GM23338 (cell line): ENCODE results near the gene UBQLN4. TPM values are rescaled to one million over a fixed set of nuclear protein-coding genes. Genes with fewer than 3 reads are reported as not detected.

Source experiments
- ATAC-seq: fragments of 200-7000 bp; cut with Tn5 transposase; 3 replicates; pipeline ENCODE4 v1.9.1; 2020
- DNase-seq: peaks from one replicate; pipeline ENCODE4 v3.0.0-alpha.2; 2015; ENCODE audit warnings: low spot score
- H2AFZ ChIP-seq: fragments of 200-600 bp; sonication (generic); 2 replicates; pipeline ENCODE4 v1.8.0; 2016; ENCODE audit warnings: antibody characterized with exemption, mild to moderate bottlenecking, moderate library complexity
- H3F3A ChIP-seq: fragments of 200-600 bp; sonication (generic); replicated peaks from 2 replicates; pipeline ENCODE4 v1.8.0; 2017; ENCODE audit warnings: antibody characterized with exemption, mixed run types, low read depth
- H3K27ac ChIP-seq: fragments of 200-600 bp; sonication (generic); 2 replicates; pipeline ENCODE4 v1.6.1; 2016; ENCODE audit warnings: low read depth
- H3K27me3 ChIP-seq: fragments of 200-600 bp; sonication (generic); 2 replicates; pipeline ENCODE4 v1.8.0; 2016; ENCODE audit warnings: mild to moderate bottlenecking, mixed run types, moderate library complexity; ENCODE audit not compliant: insufficient read depth
- H3K36me3 ChIP-seq: fragments of 200-600 bp; sonication (generic); 2 replicates; pipeline ENCODE4 v1.8.0; 2016; ENCODE audit warnings: mild to moderate bottlenecking; ENCODE audit not compliant: insufficient read depth
- H3K4me1 ChIP-seq: fragments of 200-600 bp; sonication (generic); 2 replicates; pipeline ENCODE4 v1.8.0; 2016; ENCODE audit warnings: mild to moderate bottlenecking, moderate library complexity; ENCODE audit not compliant: insufficient read depth
- H3K4me2 ChIP-seq: fragments of 200-600 bp; sonication (generic); 2 replicates; pipeline ENCODE4 v1.7.1; 2017; ENCODE audit warnings: mixed run types
- H3K4me3 ChIP-seq: fragments of 200-600 bp; sonication (generic); 2 replicates; pipeline ENCODE4 v1.6.1; 2016; ENCODE audit warnings: mixed run types
- H3K79me2 ChIP-seq: fragments of 200-600 bp; sonication (generic); replicated peaks from 2 replicates; pipeline ENCODE4 v1.8.0; 2017; ENCODE audit warnings: mild to moderate bottlenecking; ENCODE audit not compliant: insufficient read depth
- H3K9me2 ChIP-seq: fragments of 200-600 bp; sonication (generic); 2 replicates; pipeline ENCODE4 v1.8.0; 2017; ENCODE audit not compliant: insufficient read depth
- H4K20me1 ChIP-seq: fragments of 200-600 bp; sonication (generic); replicated peaks from 2 replicates; pipeline ENCODE4 v1.8.0; 2017; ENCODE audit warnings: mild to moderate bottlenecking; ENCODE audit not compliant: insufficient read depth
- H3K27ac Mint-ChIP-seq: 2 replicates; pipeline ENCODE4 v1.8.0; 2020; ENCODE audit warnings: inconsistent platforms, mild to moderate bottlenecking, moderate library complexity, mixed read lengths
- H3K27me3 Mint-ChIP-seq: 3 replicates; pipeline ENCODE4 v1.8.0; 2022; ENCODE audit warnings: low read depth, mild to moderate bottlenecking, moderate library complexity, mixed read lengths, inconsistent platforms; ENCODE audit not compliant: insufficient read depth, poor library complexity
- H3K36me3 Mint-ChIP-seq: 3 replicates; pipeline ENCODE4 v1.8.0; 2021; ENCODE audit warnings: low read depth, mild to moderate bottlenecking, inconsistent platforms, moderate library complexity, mixed read lengths
- H3K4me1 Mint-ChIP-seq: 3 replicates; pipeline ENCODE4 v1.8.0; 2020; ENCODE audit warnings: mild to moderate bottlenecking, inconsistent platforms, mixed read lengths
- H3K4me3 Mint-ChIP-seq: 3 replicates; pipeline ENCODE4 v1.8.0; 2021; ENCODE audit warnings: moderate library complexity, mild to moderate bottlenecking, inconsistent platforms, mixed read lengths
- H3K9me3 Mint-ChIP-seq: 3 replicates; pipeline ENCODE4 v1.8.0; 2020; ENCODE audit warnings: moderate library complexity, mild to moderate bottlenecking, inconsistent platforms, mixed read lengths
- EZH2 ChIP-seq: fragments of 200-600 bp; sonication (generic); IDR thresholded peaks from one replicate; pipeline ENCODE4 v1.8.0; 2017; ENCODE audit warnings: antibody characterized with exemption, mild to moderate bottlenecking, low read depth; ENCODE audit not compliant: unreplicated experiment
- EZH2phosphoT487 ChIP-seq: fragments of 200-600 bp; sonication (generic); IDR thresholded peaks from one replicate; pipeline ENCODE4 v1.8.1; 2018; ENCODE audit warnings: antibody characterized with exemption; ENCODE audit not compliant: unreplicated experiment
- JUNB ChIP-seq: IDR thresholded peaks from one replicate; pipeline ENCODE4 v1.6.1; 2016; ENCODE audit warnings: antibody characterized with exemption; ENCODE audit not compliant: unreplicated experiment
- NANOG ChIP-seq: IDR thresholded peaks from 2 replicates; pipeline ENCODE4 v1.6.1; 2016; ENCODE audit warnings: antibody characterized with exemption, borderline replicate concordance
- POLR2AphosphoS5 ChIP-seq: IDR thresholded peaks from 2 replicates; pipeline ENCODE4 v1.6.1; 2016; ENCODE audit warnings: antibody characterized with exemption, low read depth
- STAT1 ChIP-seq: IDR thresholded peaks from one replicate; pipeline ENCODE4 v1.6.1; 2016; ENCODE audit warnings: antibody characterized with exemption; ENCODE audit not compliant: unreplicated experiment
- ZNF114 ChIP-seq: fragments of 250-450 bp; sonication (Bioruptor Pico); IDR thresholded peaks from 2 replicates; pipeline ENCODE4 v1.5.0; 2020; ENCODE audit warnings: mild to moderate bottlenecking, moderate library complexity
- ZNF331 ChIP-seq: fragments of 250-450 bp; sonication (Bioruptor Pico); IDR thresholded peaks from 2 replicates; pipeline ENCODE4 v1.5.0; 2020; ENCODE audit warnings: low read depth, mild to moderate bottlenecking, moderate library complexity
- polyA plus RNA-seq: library from polyadenylated mRNA; unstranded; fragments of >200 nt; fragmentation: Nextera tagmentation; extraction: Ambion mirVana; gene quantifications from 2 replicates; pipeline ENCODE4 v1.2.1, GENCODE V29; 2016
- total RNA-seq: library from RNA; depleted of rRNA; stranded (reverse); fragments of >200 nt; shearing (Covaris generic); gene quantifications from 2 replicates; pipeline ENCODE4 v1.2.3, GENCODE V29; 2014
- TF ChIP-seq, protein P1 (sequence below): IDR thresholded peaks from 2 replicates; pipeline ENCODE4 v1.6.1; 2016; ENCODE audit warnings: antibody characterized with exemption
- TF ChIP-seq, protein P2 (sequence below): IDR thresholded peaks from one replicate; pipeline ENCODE4 v1.6.1; 2018; ENCODE audit warnings: antibody characterized with exemption; ENCODE audit not compliant: unreplicated experiment
- TF ChIP-seq, protein P3 (sequence below), 2 experiments: fragments of 200-600 bp in 1 of 2; sonication (generic) in 1 of 2; conservative IDR thresholded peaks; 2 replicates each; pipeline versions ENCODE4 v1.5.1 to v1.6.1; 2016 to 2017; ENCODE audit warnings: antibody characterized with exemption in 2 of 2, low read depth in 2 of 2, mild to moderate bottlenecking in 2 of 2, moderate library complexity in 1 of 2

UBQLN4 gene
- total and polyA plus RNA-seq, 2 experiments from 2014 or later, result 10.0 to 30.5 TPM

DNA sequence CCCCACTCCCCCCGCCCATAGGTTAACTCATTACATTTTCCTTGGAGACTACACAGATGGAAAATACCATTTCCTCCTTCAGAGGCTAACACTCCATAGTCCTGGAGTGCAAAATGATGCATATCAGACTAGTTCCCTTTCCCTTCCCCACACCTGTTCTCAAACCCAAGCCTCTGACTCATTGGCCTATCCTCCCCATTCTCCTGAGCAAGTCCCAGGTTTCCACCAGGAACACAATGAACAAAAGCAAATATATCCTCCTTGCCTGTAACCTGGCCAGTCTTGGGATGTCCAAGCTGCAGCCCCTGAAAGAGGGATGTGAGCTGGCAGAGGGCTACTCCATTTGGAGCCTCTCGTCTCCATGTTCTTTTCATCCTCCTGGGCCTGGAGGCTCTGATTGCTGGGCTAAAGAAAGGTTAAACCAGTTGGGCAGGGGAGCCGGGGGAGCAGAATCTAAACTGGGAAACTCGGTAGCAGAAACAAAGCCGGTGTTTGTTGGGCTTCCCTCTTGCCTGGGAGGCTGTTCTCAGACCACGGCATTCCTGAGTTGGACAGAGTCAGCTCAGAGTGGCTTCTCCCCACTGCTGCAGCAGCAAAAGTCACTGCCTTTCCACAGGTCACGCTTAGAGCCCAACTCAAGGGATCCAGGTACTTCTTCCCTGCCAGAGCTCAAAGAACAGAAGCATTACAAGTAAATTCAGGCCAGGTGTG is 46.8 kb downstream of the UBQLN4 start (continued):
- no peak for TF ChIP-seq ZNF114 (CRISPR knock-in tag)
- no peak for TF ChIP-seq NANOG
- TF ChIP-seq POLR2AphosphoS5, result no peak
- TF ChIP-seq EZH2, result no peak
- TF ChIP-seq, protein P1, sequence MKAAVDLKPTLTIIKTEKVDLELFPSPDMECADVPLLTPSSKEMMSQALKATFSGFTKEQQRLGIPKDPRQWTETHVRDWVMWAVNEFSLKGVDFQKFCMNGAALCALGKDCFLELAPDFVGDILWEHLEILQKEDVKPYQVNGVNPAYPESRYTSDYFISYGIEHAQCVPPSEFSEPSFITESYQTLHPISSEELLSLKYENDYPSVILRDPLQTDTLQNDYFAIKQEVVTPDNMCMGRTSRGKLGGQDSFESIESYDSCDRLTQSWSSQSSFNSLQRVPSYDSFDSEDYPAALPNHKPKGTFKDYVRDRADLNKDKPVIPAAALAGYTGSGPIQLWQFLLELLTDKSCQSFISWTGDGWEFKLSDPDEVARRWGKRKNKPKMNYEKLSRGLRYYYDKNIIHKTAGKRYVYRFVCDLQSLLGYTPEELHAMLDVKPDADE, result no peak
- TF ChIP-seq JUNB, result no peak
- TF ChIP-seq, protein P2, sequence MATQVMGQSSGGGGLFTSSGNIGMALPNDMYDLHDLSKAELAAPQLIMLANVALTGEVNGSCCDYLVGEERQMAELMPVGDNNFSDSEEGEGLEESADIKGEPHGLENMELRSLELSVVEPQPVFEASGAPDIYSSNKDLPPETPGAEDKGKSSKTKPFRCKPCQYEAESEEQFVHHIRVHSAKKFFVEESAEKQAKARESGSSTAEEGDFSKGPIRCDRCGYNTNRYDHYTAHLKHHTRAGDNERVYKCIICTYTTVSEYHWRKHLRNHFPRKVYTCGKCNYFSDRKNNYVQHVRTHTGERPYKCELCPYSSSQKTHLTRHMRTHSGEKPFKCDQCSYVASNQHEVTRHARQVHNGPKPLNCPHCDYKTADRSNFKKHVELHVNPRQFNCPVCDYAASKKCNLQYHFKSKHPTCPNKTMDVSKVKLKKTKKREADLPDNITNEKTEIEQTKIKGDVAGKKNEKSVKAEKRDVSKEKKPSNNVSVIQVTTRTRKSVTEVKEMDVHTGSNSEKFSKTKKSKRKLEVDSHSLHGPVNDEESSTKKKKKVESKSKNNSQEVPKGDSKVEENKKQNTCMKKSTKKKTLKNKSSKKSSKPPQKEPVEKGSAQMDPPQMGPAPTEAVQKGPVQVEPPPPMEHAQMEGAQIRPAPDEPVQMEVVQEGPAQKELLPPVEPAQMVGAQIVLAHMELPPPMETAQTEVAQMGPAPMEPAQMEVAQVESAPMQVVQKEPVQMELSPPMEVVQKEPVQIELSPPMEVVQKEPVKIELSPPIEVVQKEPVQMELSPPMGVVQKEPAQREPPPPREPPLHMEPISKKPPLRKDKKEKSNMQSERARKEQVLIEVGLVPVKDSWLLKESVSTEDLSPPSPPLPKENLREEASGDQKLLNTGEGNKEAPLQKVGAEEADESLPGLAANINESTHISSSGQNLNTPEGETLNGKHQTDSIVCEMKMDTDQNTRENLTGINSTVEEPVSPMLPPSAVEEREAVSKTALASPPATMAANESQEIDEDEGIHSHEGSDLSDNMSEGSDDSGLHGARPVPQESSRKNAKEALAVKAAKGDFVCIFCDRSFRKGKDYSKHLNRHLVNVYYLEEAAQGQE, result no peak
- no peak for TF ChIP-seq STAT1
- TF ChIP-seq, protein P3, sequence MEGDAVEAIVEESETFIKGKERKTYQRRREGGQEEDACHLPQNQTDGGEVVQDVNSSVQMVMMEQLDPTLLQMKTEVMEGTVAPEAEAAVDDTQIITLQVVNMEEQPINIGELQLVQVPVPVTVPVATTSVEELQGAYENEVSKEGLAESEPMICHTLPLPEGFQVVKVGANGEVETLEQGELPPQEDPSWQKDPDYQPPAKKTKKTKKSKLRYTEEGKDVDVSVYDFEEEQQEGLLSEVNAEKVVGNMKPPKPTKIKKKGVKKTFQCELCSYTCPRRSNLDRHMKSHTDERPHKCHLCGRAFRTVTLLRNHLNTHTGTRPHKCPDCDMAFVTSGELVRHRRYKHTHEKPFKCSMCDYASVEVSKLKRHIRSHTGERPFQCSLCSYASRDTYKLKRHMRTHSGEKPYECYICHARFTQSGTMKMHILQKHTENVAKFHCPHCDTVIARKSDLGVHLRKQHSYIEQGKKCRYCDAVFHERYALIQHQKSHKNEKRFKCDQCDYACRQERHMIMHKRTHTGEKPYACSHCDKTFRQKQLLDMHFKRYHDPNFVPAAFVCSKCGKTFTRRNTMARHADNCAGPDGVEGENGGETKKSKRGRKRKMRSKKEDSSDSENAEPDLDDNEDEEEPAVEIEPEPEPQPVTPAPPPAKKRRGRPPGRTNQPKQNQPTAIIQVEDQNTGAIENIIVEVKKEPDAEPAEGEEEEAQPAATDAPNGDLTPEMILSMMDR (conservative IDR thresholded peaks at IDR 0.05; ENCODE audit: low read depth in 2 of 2), result no peak

DNA sequence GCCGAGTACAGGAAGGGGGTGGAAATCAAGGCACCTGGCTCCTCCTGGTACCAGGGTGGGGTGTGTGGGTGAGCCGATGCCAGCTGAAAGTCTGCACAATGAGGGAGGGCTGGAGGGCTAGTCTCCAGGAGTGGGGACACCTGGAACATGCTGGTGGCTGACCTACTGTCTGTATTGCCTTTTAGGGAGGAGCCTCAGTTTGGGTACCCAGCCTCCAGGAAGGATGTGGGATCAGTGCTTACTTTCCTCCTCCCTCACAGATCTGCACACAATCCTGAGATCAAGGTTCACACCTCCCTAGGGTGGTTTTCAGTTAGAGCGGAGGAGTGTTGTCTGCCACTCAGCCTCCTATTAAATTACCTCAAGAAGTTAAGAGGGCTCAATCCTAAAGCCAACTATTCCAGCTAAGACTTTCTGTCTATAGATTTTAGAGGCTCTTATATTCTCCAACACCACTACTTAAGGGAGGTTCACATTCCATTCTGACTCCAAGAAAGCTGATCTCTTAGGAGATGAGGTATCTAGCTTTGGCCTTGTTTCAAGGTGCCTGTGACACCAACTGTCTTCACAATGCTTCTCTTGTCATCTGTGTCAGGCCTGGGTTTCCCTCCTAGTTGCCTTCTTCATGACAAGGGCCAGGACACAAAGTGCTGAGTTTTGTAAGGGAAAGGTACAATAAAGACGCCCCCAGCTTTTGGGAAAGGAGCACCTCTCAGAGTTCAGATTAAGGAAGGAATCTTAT is 48.6 kb downstream of the UBQLN4 start:
- H2AFZ ChIP-seq, result no peak overlapping the region
- peaks cover 17% of the 10 kb centered on the region for H3K36me3 Mint-ChIP-seq
- no peaks in the 10 kb centered on the region for H3K9me2 ChIP-seq
- 0 out of 2 replicates have a peak overlapping the region, but pooled peaks have one; percentile 12 for H3K27ac Mint-ChIP-seq
- no peaks in the 10 kb centered on the region for H3K79me2 ChIP-seq
- no peak for DNase-seq
- no peaks in the 10 kb centered on the region for H3K27me3 ChIP-seq
- peaks cover 15% of the 10 kb centered on the region; the same call in 1 of the 2 replicates for H3F3A ChIP-seq
- no peak overlapping the region for H3K4me3 ChIP-seq
- ATAC-seq, result no peak
- H3K4me1 Mint-ChIP-seq, result peaks cover 6% of the 10 kb centered on the region
- H3K36me3 ChIP-seq, result peaks cover 7% of the 10 kb centered on the region; the same call in 1 of the 2 replicates
- H3K27me3 Mint-ChIP-seq, result peaks cover 5% of the 10 kb centered on the region
- H3K4me1 ChIP-seq, result no peaks in the 10 kb centered on the region
- no peak overlapping the region for H3K4me3 Mint-ChIP-seq
- no peak overlapping the region for H3K4me2 ChIP-seq
- no peaks in the 10 kb centered on the region for H3K9me3 Mint-ChIP-seq
- H3K27ac ChIP-seq, result no peak overlapping the region
- H4K20me1 ChIP-seq, result peaks cover 5% of the 10 kb centered on the region
- TF ChIP-seq, protein P1, result no peak
- TF ChIP-seq, protein P2, result no peak
- TF ChIP-seq ZNF331 (CRISPR knock-in tag), result no peak
- no peak for TF ChIP-seq POLR2AphosphoS5
- TF ChIP-seq NANOG, result no peak
- no peak for TF ChIP-seq EZH2
- no peak for TF ChIP-seq EZH2phosphoT487
- TF ChIP-seq, protein P3 (conservative IDR thresholded peaks at IDR 0.05; ENCODE audit: low read depth in 2 of 2), result no peak
